ENCODE results near the gene TARBP1. TPM values are rescaled to one million over a fixed set of nuclear protein-coding genes. Genes with fewer than 3 reads are reported as not detected.
A peak's percentile ranks its signal among the peaks of the same experiment; 100 is the strongest.

Gene TARBP1
- total RNA-seq, 4 donors from 2014 or later, result 24.9 to 48.9 (median 34.4) TPM

DNA sequence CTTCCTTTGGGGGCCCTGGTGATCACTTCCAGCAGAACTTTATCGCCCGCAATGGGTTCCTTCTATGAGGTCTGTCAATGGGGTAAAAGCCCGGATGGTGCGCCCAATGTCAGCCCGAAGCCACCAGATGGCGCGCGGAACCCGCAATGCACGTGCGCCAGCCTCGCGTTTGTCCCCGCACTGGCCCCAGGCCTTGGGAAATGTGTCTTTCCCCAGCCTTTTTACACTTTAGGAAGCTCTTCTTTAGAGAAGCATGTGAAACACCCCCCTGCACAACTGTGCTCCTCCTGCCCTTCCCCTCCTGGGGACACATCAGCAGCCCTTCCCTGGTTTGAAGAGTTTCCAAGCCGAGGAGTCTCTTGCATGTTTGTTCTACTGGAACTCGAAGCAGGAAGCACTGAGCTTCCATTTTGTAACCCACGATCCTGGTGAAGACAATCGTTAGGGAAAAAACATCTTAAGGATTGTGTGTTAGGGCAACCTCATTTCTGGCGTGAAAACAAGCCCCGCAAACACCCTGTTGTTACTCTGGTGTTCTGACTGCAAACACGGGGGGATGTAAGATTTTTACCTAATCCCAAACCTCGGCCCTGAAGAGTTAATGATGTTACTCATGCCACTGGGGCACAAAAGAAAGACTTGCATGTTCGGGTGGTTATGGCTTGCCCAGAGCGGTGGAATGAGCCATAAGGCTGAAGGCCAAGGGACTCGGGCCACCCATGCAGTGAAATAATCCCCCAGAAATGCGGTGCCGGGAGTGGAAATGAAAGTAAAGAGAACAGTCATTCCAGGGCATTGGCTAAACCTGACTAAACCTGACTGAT is 20.4 kb upstream of the TARBP1 start:
- Histone ChIP-seq H3K27ac (peak overlapping the region; percentile 86 to 93 (median 90)), H3K4me3 (peak overlapping the region in 3 of 4 donors; percentile 9 to 35 (median 30)), H3K9me3 (no peaks in the 10 kb centered on the region), H3K27me3 (no peaks in the 10 kb centered on the region), H3K4me1 (peaks cover 0 to 34% (median 22%) of the 10 kb centered on the region in 4 donors), H3K36me3 (no peaks in the 10 kb centered on the region)
- TF ChIP-seq CTCF (IDR thresholded peaks at IDR 0.05) (peak; percentile 87 to 98 (median 93)), POLR2A (IDR thresholded peaks at IDR 0.05) (peak in 1 of 2 donors; percentile 13), EP300 (IDR thresholded peaks at IDR 0.05) (peak; percentile 69 to 92)
- peak; percentile 93 to 95 for DNase-seq (ENCODE audit: low spot score in 2 of 2)
- 2 to 8% methylated on average over 26 to 27 of the region's 27 CpGs for WGBS, 2 donors

GRCh38 chr1:234498448-234499118 is 19.6 kb upstream of the TARBP1 start:
- no peak for DNase-seq (ENCODE audit: low spot score in 2 of 2)
- WGBS, 2 donors, result 39 to 49% methylated on average over 9 of the region's 9 CpGs
- Histone ChIP-seq H3K27me3 (no peaks in the 10 kb centered on the region), H3K27ac (peak overlapping the region; percentile 86 to 93 (median 90)), H3K4me1 (peaks cover 0 to 34% (median 22%) of the 10 kb centered on the region in 4 donors), H3K4me3 (no peak overlapping the region), H3K9me3 (no peaks in the 10 kb centered on the region), H3K36me3 (no peaks in the 10 kb centered on the region)
- TF ChIP-seq EP300 (IDR thresholded peaks at IDR 0.05) (no peak), POLR2A (IDR thresholded peaks at IDR 0.05) (no peak), CTCF (IDR thresholded peaks at IDR 0.05) (no peak)

DNA sequence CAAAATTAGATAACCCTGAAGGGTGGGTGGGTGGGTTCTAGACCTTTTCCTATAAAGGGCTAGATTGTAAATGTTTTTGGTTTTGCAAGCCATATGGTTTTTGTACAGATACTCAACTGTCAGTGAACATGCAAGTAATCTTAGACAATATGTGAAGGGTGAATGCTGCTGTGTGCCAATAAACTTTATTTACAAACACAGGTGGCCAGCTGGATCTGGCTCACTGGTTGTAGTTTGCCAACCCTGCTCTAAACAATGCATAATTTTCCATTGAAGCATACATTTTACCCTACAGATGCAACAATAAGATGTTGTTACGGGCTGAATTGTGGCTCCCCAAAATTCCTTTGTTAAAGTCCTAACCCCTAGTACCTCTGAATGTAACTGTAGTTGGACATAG is 18.6 kb upstream of the TARBP1 start:
- peaks cover 0 to 34% (median 22%) of the 10 kb centered on the region in 4 donors for H3K4me1 ChIP-seq
- H3K27me3 ChIP-seq, result no peaks in the 10 kb centered on the region
- no peak overlapping the region for H3K27ac ChIP-seq
- no peak for DNase-seq (ENCODE audit: low spot score in 2 of 2)
- H3K36me3 ChIP-seq, result no peaks in the 10 kb centered on the region
- no peaks in the 10 kb centered on the region for H3K9me3 ChIP-seq
- WGBS, 2 donors, result 79 to 100% methylated on average over 1 of the region's 1 CpG
- TF ChIP-seq POLR2A (IDR thresholded peaks at IDR 0.05), result no peak
- no peak for TF ChIP-seq CTCF (IDR thresholded peaks at IDR 0.05)
- no peak for TF ChIP-seq EP300 (IDR thresholded peaks at IDR 0.05)
- no peak overlapping the region for H3K4me3 ChIP-seq

DNA sequence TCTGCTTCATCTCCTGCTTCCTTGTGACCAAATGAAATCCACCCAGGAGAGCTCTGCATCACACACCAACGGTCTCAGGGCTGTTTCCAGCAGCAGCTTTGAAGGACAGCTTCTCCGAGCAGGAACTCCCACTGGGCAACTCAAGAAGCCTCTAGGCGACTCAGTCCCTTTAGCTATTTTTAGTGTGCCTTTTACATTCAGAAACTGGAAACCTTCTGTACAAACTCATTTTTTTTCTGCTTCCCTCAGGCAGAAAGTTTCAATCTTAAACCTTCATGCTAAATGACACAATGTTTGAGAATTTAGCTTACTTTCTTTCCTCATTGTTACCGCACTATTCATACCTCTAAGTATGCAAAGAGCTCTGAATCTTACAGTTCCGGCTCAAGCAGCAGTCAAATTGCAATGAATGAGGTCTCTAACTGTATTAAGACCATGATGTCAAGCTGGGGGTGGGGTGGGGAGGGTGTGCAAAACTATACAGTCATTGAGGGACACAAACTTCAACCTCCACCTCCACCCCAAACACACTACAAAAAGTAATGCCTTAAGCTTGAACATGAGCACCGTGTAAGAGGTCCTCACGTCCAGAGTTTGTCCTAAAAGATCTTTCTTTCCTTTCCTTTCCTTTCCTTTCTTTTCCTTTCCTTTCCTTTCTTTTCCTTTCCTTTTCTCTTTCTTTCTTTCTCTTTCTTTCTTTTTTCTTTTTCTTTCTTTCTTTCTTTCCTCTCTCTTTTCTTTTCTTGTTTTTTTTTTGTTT is 16.4 kb upstream of the TARBP1 start:
- DNase-seq (ENCODE audit: low spot score in 2 of 2), result no peak
- TF ChIP-seq CTCF (IDR thresholded peaks at IDR 0.05) (no peak), POLR2A (IDR thresholded peaks at IDR 0.05) (no peak), EP300 (IDR thresholded peaks at IDR 0.05) (no peak)
- Histone ChIP-seq H3K9me3 (no peaks in the 10 kb centered on the region), H3K36me3 (no peaks in the 10 kb centered on the region), H3K27me3 (no peaks in the 10 kb centered on the region), H3K4me3 (no peak overlapping the region), H3K27ac (peak overlapping the region in 2 of 4 donors; percentile 25 to 58), H3K4me1 (peaks cover 0 to 28% (median 17%) of the 10 kb centered on the region in 4 donors)
- 46 to 47% methylated on average over 7 of the region's 7 CpGs for WGBS, 2 donors

All from tibial nerve (tissue), 4 donors.